OCI-LY3 (cell line): Measurements from ENCODE around the gene RMP24.

Experiments used
- H2AFZ ChIP-seq: fragments of 200-600, 300-600 bp; shearing (Covaris generic); 2 replicates; pipeline ENCODE4 v1.6.0; 2014; ENCODE audit warnings: antibody characterized with exemption, low read depth, low read length
- H3K27ac ChIP-seq: fragments of 200-600, 300-600 bp; sonication (generic); 2 replicates; pipeline ENCODE4 v1.5.1; 2014; ENCODE audit warnings: mild to moderate bottlenecking, low read length, moderate library complexity, mixed read lengths
- H3K27me3 ChIP-seq: fragments of 200-600, 300-600 bp; sonication (generic); 2 replicates; pipeline ENCODE4 v1.6.1; 2014; ENCODE audit warnings: low read depth, low read length, mixed read lengths
- H3K36me3 ChIP-seq: fragments of 200-600, 300-600 bp; sonication (generic); replicated peaks from 2 replicates; pipeline ENCODE3; 2014; ENCODE audit warnings: low read depth, low read length, mixed read lengths
- H3K4me1 ChIP-seq: fragments of 300-600, 200-600 bp; sonication (generic); 2 replicates; pipeline ENCODE4 v1.6.1; 2014; ENCODE audit warnings: low read length, mixed read lengths
- H3K4me2 ChIP-seq: fragments of 200-600, 300-600 bp; sonication (generic); 2 replicates; pipeline ENCODE4 v1.6.1; 2014; ENCODE audit warnings: low read length, mixed read lengths
- H3K4me3 ChIP-seq: fragments of 300-600, 200-600 bp; sonication (generic); 2 replicates; pipeline ENCODE4 v1.5.1; 2014; ENCODE audit warnings: antibody characterized with exemption, mild to moderate bottlenecking, low read length, moderate library complexity
- H3K79me2 ChIP-seq: fragments of 300-600, 200-600 bp; shearing (Covaris generic); 2 replicates; pipeline ENCODE4 v1.6.1; 2014; ENCODE audit warnings: mild to moderate bottlenecking, low read length, mixed read lengths
- H3K9ac ChIP-seq: fragments of 300-600, 200-600 bp; shearing (Covaris generic); 2 replicates; pipeline ENCODE4 v1.6.0; 2014; ENCODE audit warnings: mild to moderate bottlenecking, low read length, moderate library complexity
- H3K9me3 ChIP-seq: fragments of 200-600, 300-600 bp; shearing (Covaris generic); 2 replicates; pipeline ENCODE4 v1.6.1; 2014; ENCODE audit warnings: low read length, mixed read lengths; ENCODE audit not compliant: insufficient read depth
- H4K20me1 ChIP-seq: fragments of 200-600, 300-600 bp; sonication (generic); 2 replicates; pipeline ENCODE4 v1.6.1; 2016; ENCODE audit warnings: low read length, mixed read lengths; ENCODE audit not compliant: insufficient read depth
- CTCF ChIP-seq: fragments of 200-600, 300-600 bp; sonication (generic); IDR thresholded peaks from 2 replicates; pipeline ENCODE4 v1.5.1; 2014; ENCODE audit warnings: antibody characterized with exemption, low read length, low read depth
- EZH2phosphoT487 ChIP-seq: fragments of 200-600 bp; shearing (Covaris generic); IDR thresholded peaks from 2 replicates; pipeline ENCODE4 v1.6.1; 2018; ENCODE audit warnings: antibody characterized with exemption, mixed run types, low read depth

Gene RMP24

GRCh38 chr18:35993013-35993412 lies 20.5 kb downstream of the RMP24 start:
- Histone ChIP-seq H3K9me3 (no peaks in the 10 kb centered on the region), H4K20me1 (no peaks in the 10 kb centered on the region), H3K36me3 (peaks cover 7% of the 10 kb centered on the region), H3K9ac (no peak overlapping the region), H2AFZ (no peak overlapping the region), H3K4me3 (no peak overlapping the region), H3K27me3 (no peaks in the 10 kb centered on the region), H3K27ac (no peak overlapping the region), H3K79me2 (no peaks in the 10 kb centered on the region), H3K4me2 (no peak overlapping the region), H3K4me1 (no peaks in the 10 kb centered on the region)
- no peak for TF ChIP-seq CTCF
- no peak for TF ChIP-seq EZH2phosphoT487

- TF ChIP-seq CTCF (no peak), EZH2phosphoT487 (no peak)
- no peaks in the 10 kb centered on the region for H4K20me1 ChIP-seq
- no peak overlapping the region for H3K9ac ChIP-seq
- H3K27ac ChIP-seq, result no peak overlapping the region
- H3K9me3 ChIP-seq, result no peaks in the 10 kb centered on the region
- H3K36me3 ChIP-seq, result no peaks in the 10 kb centered on the region
- no peak overlapping the region for H3K4me3 ChIP-seq
- no peak overlapping the region for H2AFZ ChIP-seq
- no peaks in the 10 kb centered on the region for H3K4me1 ChIP-seq
- no peak overlapping the region for H3K4me2 ChIP-seq
- no peaks in the 10 kb centered on the region for H3K79me2 ChIP-seq
- no peaks in the 10 kb centered on the region for H3K27me3 ChIP-seq
Observed at GRCh38 chr18:35998967-35999366, 26.5 kb downstream of the RMP24 start.

GRCh38 chr18:35999925-36000324 lies 27.4 kb downstream of the RMP24 start:
- H4K20me1 ChIP-seq, result no peaks in the 10 kb centered on the region
- no peaks in the 10 kb centered on the region for H3K27me3 ChIP-seq
- no peak overlapping the region for H3K27ac ChIP-seq
- no peak overlapping the region for H3K9ac ChIP-seq
- H2AFZ ChIP-seq, result no peak overlapping the region
- no peak overlapping the region for H3K4me2 ChIP-seq
- TF ChIP-seq CTCF, result no peak
- TF ChIP-seq EZH2phosphoT487, result no peak
- H3K9me3 ChIP-seq, result no peaks in the 10 kb centered on the region
- no peaks in the 10 kb centered on the region for H3K36me3 ChIP-seq
- no peaks in the 10 kb centered on the region for H3K79me2 ChIP-seq
- H3K4me1 ChIP-seq, result no peaks in the 10 kb centered on the region
- no peak overlapping the region for H3K4me3 ChIP-seq

GRCh38 chr18:36006997-36007396 lies 34.5 kb downstream of the RMP24 start:
- Histone ChIP-seq H3K4me1 (no peaks in the 10 kb centered on the region), H3K79me2 (no peaks in the 10 kb centered on the region), H3K36me3 (no peaks in the 10 kb centered on the region), H3K4me2 (no peak overlapping the region), H2AFZ (no peak overlapping the region), H3K27me3 (no peaks in the 10 kb centered on the region), H3K27ac (no peak overlapping the region), H3K9me3 (no peaks in the 10 kb centered on the region), H3K9ac (no peak overlapping the region), H3K4me3 (no peak overlapping the region), H4K20me1 (no peaks in the 10 kb centered on the region)
- TF ChIP-seq EZH2phosphoT487 (no peak), CTCF (no peak)
